ENCODE measurements around the gene DGKQ. TPM values are rescaled to one million over a fixed set of nuclear protein-coding genes. Genes with fewer than 3 reads are reported as not detected.
"Not testable (repeated sequence)": the region's sequence is repeated elsewhere in the genome, so short reads cannot be mapped to it uniquely, and the experiment has no call there.

DGKQ gene
- total RNA-seq, 2 experiments from 2014 or later = 10.8 to 11.1 TPM

DNA sequence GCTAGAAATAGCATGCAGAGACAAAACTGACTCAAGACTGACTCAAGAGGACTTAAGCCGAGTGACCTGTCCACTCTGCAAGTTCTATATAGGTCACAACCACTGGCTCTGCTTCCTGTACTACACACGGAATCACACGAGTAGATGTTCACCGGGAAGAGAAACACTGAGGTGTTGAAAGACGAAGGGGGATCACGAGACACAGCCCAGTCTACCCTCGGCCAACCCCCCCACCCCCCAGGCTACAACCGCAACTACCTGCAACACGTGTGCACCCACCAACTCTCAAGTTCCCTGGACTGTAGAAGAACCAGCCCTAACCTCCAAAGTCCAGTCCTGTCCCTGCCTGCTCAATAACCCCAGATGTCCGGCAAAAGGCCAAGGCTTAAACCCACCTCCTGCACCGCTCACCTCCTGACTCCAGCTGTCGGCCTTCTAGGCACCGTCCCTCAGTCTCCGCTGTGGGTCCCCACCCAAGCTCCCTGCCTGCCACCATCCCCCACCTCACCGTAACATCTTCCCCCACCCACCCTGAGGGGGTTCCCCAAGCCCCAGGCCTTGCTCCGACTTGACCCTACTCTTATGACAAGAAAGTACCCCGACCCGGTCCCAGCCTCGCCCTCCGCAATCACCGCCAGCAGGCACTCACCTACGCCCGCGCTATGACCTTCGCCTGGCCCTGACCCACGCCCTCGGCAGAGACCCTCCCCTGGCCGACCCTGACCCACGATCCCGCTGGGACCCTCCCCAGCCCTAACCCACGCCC is 42.0 kb downstream of the DGKQ start:
- intact Hi-C loops (cut with micrococcal nuclease) = loop anchor here (5.0 kb wide), 1 partner anchor 751 kb away; the partner anchor contains the start of gene FAM53A
- Mint-ChIP-seq H3K9me3 (no peaks in the 10 kb centered on the region), H3K27me3 (ENCODE audit: low read depth) (no peaks in the 10 kb centered on the region), H3K27ac (peak overlapping the region; percentile 89), H3K4me3 (peak overlapping the region; percentile 94), H3K4me1 (ENCODE audit: low read depth) (peaks cover 46% of the 10 kb centered on the region), H3K36me3 (ENCODE audit: low read depth) (no peaks in the 10 kb centered on the region)
- CTCF ChIA-PET = interaction anchor here (1.1 to 1.4 kb wide), 2 partner anchors 56 to 190 kb away, joined by 4 to 9 read pairs; partner anchors contain the start of gene IDUA
- DNase-seq = peak; percentile 20

DNA sequence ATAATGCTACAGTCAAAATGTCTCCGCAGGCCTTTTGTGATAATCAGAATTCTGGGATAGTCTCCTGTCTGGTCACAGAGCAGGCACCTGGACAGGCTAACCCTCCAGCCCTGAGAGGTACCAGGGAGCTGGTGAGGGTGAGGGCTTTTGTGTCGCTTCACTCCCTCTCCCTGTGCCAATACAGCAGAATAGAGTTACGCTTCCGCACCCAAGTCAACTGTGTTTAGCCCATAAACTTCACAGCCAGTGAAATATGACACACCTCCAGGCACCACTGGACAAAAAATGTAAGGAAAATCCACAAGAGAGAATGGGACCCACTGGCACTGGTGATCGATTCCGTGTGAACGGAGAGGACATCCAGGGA is 42.6 kb downstream of the DGKQ start:
- H3K36me3 Mint-ChIP-seq (ENCODE audit: low read depth) = peaks cover 1% of the 10 kb centered on the region
- H3K27ac Mint-ChIP-seq = no peak overlapping the region
- CTCF ChIA-PET = interaction anchor here (1.4 kb wide), 1 partner anchor 56 kb away, joined by 9 read pairs; the partner anchor contains the start of gene IDUA
- DNase-seq = no peak
- no peaks in the 10 kb centered on the region for H3K9me3 Mint-ChIP-seq
- no peaks in the 10 kb centered on the region for H3K27me3 Mint-ChIP-seq (ENCODE audit: low read depth)
- intact Hi-C loops (cut with micrococcal nuclease) = loop anchor here (1.0 to 5.0 kb wide), 2 partner anchors 10 to 751 kb away; partner anchors contain the start of gene FAM53A
- H3K4me1 Mint-ChIP-seq (ENCODE audit: low read depth) = peaks cover 48% of the 10 kb centered on the region
- peak overlapping the region; percentile 94 for H3K4me3 Mint-ChIP-seq

DNA sequence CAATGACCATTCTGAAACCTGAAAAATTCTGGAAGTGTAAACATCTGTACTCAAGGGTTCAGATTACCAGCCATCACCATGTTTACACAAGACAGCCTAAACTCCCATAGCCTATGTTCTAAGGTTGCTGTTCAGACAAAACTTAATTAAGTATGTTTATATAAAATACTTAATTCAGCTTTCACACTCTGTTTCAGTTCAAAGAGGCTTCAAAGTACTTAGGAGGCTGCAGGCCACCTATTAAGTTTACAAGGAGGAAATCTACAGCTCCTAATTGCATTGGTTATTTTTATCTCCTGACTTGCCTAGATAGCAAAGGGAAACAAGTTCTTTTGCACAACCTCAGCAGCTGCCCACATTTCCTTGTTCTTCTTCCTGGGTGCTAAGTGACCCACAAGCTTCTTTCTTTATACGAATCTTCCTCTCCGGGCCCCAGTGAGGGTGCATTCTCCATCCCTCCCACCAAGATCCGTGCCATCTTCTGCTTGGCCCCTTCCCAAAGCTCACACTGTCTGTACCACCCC is 43.3 kb downstream of the DGKQ start:
- H3K27ac Mint-ChIP-seq = peak overlapping the region; percentile 72
- no peaks in the 10 kb centered on the region for H3K27me3 Mint-ChIP-seq (ENCODE audit: low read depth)
- no peak for DNase-seq
- no peaks in the 10 kb centered on the region for H3K9me3 Mint-ChIP-seq
- intact Hi-C loops (cut with micrococcal nuclease) = loop anchor here (1.0 to 5.0 kb wide), 2 partner anchors 9 to 752 kb away; partner anchors contain the start of gene FAM53A
- CTCF ChIA-PET = interaction anchor here (1.4 kb wide), 1 partner anchor 57 kb away, joined by 9 read pairs; the partner anchor contains the start of gene IDUA
- peaks cover 1% of the 10 kb centered on the region for H3K36me3 Mint-ChIP-seq (ENCODE audit: low read depth)
- peak overlapping the region; percentile 94 for H3K4me3 Mint-ChIP-seq
- H3K4me1 Mint-ChIP-seq (ENCODE audit: low read depth) = peaks cover 50% of the 10 kb centered on the region

DNA sequence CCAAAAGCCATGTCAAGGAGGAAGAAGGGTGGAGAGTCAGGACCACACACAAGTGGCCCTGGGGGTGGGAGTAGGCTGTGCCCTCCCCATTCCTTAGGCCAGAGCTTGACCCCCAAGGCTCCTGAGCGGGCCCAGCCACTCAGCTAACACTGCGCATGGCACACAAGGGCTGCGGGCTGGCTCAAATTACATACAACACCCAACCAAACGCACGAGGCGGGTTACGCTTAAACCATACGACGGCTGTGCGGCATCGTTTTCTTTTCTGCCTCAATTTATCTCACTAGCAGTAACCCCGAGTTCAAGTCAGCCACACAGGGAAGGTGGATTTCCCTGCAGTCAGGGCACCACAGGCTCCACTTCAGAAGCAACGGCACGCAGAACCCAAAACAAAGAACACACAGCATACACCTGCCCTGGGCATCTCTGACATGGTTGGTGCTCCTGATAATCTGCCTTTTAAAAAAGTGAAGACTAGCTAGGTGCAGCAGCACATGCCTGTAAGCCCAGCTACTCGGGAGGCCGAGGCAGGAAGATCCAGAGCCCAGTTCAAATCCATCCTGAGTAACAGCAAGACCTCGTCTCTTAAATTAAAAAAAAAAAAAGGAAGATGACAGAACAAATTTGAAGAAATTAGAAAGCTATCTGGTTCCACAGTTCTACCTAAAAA is 44.1 kb downstream of the DGKQ start:
- intact Hi-C loops (cut with micrococcal nuclease) = no loop called here
- no peak overlapping the region for H3K4me3 Mint-ChIP-seq
- no peak for DNase-seq
- no peaks in the 10 kb centered on the region for H3K9me3 Mint-ChIP-seq
- H3K27ac Mint-ChIP-seq = no peak overlapping the region
- H3K36me3 Mint-ChIP-seq (ENCODE audit: low read depth) = peaks cover 1% of the 10 kb centered on the region
- no peaks in the 10 kb centered on the region for H3K27me3 Mint-ChIP-seq (ENCODE audit: low read depth)
- H3K4me1 Mint-ChIP-seq (ENCODE audit: low read depth) = peaks cover 58% of the 10 kb centered on the region
- CTCF ChIA-PET = no interaction called here

DNA sequence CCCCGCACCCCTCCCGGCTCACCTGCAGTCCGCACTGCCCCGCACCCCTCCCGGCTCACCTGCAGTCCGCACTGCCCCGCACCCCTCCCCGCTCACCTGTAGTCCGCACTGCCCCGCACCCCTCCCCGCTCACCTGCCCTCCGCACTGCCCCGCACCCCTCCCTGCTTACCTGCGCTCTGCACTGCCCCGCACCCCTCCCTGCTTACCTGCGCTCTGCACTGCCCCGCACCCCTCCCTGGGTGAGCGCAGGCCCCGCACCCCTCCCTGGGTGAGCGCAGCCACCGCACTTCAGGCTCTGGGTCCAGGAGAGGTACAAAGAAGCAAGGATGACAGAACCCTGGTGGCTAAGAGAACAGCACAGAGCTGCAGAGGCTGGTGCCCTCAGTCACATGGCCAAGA is 45.8 kb downstream of the DGKQ start:
- not testable (repeated sequence) for H3K36me3 Mint-ChIP-seq (ENCODE audit: low read depth)

DNA sequence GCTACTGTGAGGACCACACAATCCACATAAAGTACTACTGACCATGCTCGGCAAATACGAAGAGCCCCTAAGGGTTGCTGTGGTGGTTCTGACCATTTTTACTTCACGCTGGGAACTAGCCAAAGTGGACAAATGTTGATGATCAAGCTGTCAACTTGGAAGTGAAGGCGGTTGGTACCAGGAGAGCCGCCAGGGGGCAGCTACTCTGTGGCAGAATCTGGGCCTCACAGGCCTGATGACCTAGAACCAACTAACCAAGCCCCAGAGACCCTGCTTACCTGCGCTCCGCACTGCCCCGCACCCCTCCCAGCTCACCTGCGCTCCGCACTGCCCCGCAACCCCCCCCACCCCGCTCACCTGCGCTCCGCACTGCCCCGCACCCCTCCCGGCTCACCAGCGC is 46.8 kb downstream of the DGKQ start:
- Mint-ChIP-seq H3K4me3 (no peak overlapping the region), H3K36me3 (ENCODE audit: low read depth) (peaks cover 4% of the 10 kb centered on the region), H3K27me3 (ENCODE audit: low read depth) (no peaks in the 10 kb centered on the region)

More for the DNA sequence above, 45.8 kb downstream of the DGKQ start:
- H3K27ac Mint-ChIP-seq; H3K27me3 Mint-ChIP-seq (ENCODE audit: low read depth); DNase-seq; H3K4me3 Mint-ChIP-seq; intact Hi-C loops (cut with micrococcal nuclease); H3K9me3 Mint-ChIP-seq; CTCF ChIA-PET: not testable (repeated sequence)
- peaks cover 62% of the 10 kb centered on the region for H3K4me1 Mint-ChIP-seq (ENCODE audit: low read depth)

GRCh38 chr4:925771-926500 is 47.4 kb downstream of the DGKQ start:
- CTCF ChIA-PET = no interaction called here

More for the DNA sequence above, 46.8 kb downstream of the DGKQ start:
- H3K4me1 Mint-ChIP-seq (ENCODE audit: low read depth) = peaks cover 71% of the 10 kb centered on the region
- intact Hi-C loops (cut with micrococcal nuclease) = no loop called here
- no peak overlapping the region for H3K27ac Mint-ChIP-seq
- CTCF ChIA-PET = no interaction called here
- no peak for DNase-seq
- no peaks in the 10 kb centered on the region for H3K9me3 Mint-ChIP-seq

DNA sequence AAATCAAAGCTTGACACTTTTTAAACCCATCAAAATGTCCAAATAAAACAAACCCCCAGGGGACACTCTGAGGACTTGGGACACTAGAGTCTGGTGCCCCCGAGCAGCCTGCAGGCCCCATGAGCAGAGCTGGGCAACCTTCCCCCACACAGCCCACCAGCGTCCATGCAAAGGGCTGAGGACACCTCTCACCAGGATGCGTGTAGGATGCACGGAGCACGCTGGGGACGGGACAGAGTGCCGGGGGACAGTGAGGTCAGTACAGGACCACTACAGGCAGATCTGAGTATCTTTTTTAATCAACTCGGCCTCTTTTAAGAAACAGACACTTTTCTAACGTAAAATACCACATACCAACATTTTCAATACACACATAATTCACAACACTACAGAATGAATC is 48.2 kb downstream of the DGKQ start:
- H3K4me3 Mint-ChIP-seq = no peak overlapping the region
- H3K27ac Mint-ChIP-seq = peak overlapping the region; percentile 90
- peaks cover 67% of the 10 kb centered on the region for H3K4me1 Mint-ChIP-seq (ENCODE audit: low read depth)
- peaks cover 5% of the 10 kb centered on the region for H3K36me3 Mint-ChIP-seq (ENCODE audit: low read depth)
- H3K27me3 Mint-ChIP-seq (ENCODE audit: low read depth) = no peaks in the 10 kb centered on the region
- CTCF ChIA-PET = no interaction called here
- no peak for DNase-seq
- H3K9me3 Mint-ChIP-seq = no peaks in the 10 kb centered on the region
- intact Hi-C loops (cut with micrococcal nuclease) = no loop called here

More at GRCh38 chr4:925771-926500, 47.4 kb downstream of the DGKQ start:
- Mint-ChIP-seq H3K9me3 (no peaks in the 10 kb centered on the region), H3K27ac (peak overlapping the region; percentile 90), H3K36me3 (ENCODE audit: low read depth) (peaks cover 4% of the 10 kb centered on the region), H3K4me3 (no peak overlapping the region), H3K4me1 (ENCODE audit: low read depth) (peaks cover 72% of the 10 kb centered on the region), H3K27me3 (ENCODE audit: low read depth) (no peaks in the 10 kb centered on the region)
- no peak for DNase-seq
- intact Hi-C loops (cut with micrococcal nuclease) = no loop called here

- intact Hi-C loops (cut with micrococcal nuclease) = loop anchor here (1.0 to 5.0 kb wide), 4 partner anchors 8 to 323 kb away; partner anchors contain the start of genes CTBP1, GAK and TMEM175
- H3K36me3 Mint-ChIP-seq (ENCODE audit: low read depth) = peaks cover 11% of the 10 kb centered on the region
- H3K4me1 Mint-ChIP-seq (ENCODE audit: low read depth) = peaks cover 69% of the 10 kb centered on the region
- CTCF ChIA-PET = no interaction called here
- H3K4me3 Mint-ChIP-seq = peak overlapping the region; percentile 7
- peak; percentile 65 for DNase-seq
- peaks cover 2% of the 10 kb centered on the region for H3K9me3 Mint-ChIP-seq
- no peaks in the 10 kb centered on the region for H3K27me3 Mint-ChIP-seq (ENCODE audit: low read depth)
- H3K27ac Mint-ChIP-seq = peak overlapping the region; percentile 90
These were observed 49.0 kb downstream of the DGKQ start for GRCh38 chr4:924107-925096.

DNA sequence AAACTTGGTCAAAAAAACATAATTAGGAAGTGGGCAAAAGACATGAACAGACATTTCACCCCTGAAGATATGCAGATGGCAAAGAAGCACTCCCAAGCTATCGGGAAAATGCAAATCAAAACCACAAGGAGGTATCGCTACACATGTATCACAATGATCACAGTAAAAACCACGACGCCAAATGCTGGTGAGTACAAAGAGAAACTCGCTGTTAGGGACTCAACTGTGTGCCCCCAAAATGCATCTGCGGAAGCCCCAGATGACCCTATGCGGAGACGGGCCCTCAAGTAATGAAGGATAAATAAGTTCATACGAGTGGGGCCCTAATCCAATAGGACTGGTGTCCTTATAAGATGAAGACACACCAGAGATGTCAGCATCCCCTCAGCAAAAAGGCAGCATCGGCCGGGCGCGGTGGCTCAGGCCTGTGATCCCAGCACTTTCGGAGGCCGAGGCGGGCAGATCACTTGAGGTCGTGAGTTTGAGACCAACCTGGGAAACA is 51.5 kb downstream of the DGKQ start:
- intact Hi-C loops (cut with micrococcal nuclease) = loop anchor here (1.0 to 5.0 kb wide), 2 partner anchors 8 to 325 kb away; partner anchors contain the start of gene CTBP1
- peak; percentile 52 for DNase-seq
- H3K4me1 Mint-ChIP-seq (ENCODE audit: low read depth) = peaks cover 67% of the 10 kb centered on the region
- no peak overlapping the region for H3K4me3 Mint-ChIP-seq
- CTCF ChIA-PET = interaction anchor here (1.0 kb wide), 1 partner anchor 22 kb away, joined by 3 read pairs; no protein-coding TSS in a partner anchor
- peaks cover 11% of the 10 kb centered on the region for H3K9me3 Mint-ChIP-seq
- no peaks in the 10 kb centered on the region for H3K27me3 Mint-ChIP-seq (ENCODE audit: low read depth)
- peak overlapping the region; percentile 52 for H3K27ac Mint-ChIP-seq
- peaks cover 18% of the 10 kb centered on the region for H3K36me3 Mint-ChIP-seq (ENCODE audit: low read depth)
